Measurements from ENCODE around the gene CACNA2D4. TPM values are rescaled to one million over a fixed set of nuclear protein-coding genes. Genes with fewer than 3 reads are reported as not detected.
A peak's percentile ranks its signal among the peaks of the same experiment; 100 is the strongest.

CACNA2D4 gene
- polyA plus RNA-seq, 3 donors = 2.3 to 3.6 (median 2.5) TPM

DNA sequence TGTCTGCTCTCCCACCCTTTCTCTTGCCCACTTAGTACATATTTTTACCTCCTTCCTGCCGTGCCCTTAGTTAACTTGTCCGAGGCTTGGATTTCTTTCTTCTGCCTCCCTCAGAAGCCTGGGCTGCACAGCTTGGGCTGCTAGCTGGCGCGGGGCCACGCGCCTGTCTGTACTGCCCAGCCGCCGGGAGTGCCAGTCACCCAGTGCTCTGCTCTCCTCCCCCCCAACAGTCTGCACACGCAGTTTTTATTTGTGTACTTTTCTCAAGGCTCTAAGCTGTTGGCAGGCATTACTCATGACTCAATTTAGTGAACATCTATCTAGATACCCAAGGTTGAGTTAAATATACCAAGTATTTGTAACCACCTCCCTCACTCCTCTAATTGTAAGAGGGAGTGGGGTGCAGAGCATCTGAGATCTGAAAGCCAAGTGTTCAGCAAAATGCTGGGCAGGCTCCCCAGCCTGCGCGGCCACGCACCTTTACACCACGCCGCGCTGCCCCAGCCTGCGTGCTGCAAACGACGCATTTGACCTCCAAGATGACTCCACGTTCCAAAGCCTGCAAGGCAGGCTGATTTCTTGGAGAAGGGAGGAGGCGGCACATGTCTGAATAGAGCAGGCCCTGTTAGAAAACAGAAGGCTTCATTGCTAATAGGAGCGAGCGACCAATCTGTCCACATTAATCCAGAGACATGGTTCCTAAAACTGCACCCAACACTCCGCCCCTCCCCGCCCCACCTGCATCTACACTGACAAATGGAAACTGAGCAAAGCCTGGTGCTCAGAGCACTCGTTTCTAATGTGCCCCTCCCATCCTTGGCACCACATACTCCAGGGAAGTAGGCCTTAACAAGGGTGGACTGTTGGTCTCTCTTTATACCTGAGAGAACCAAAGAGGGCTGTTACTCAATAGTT is 18.2 kb upstream of the CACNA2D4 start:
- DNase-seq (ENCODE audit: extremely low read depth in 1 of 11, low read depth in 9 of 11, low spot score in 4 of 11) = no peak

DNA sequence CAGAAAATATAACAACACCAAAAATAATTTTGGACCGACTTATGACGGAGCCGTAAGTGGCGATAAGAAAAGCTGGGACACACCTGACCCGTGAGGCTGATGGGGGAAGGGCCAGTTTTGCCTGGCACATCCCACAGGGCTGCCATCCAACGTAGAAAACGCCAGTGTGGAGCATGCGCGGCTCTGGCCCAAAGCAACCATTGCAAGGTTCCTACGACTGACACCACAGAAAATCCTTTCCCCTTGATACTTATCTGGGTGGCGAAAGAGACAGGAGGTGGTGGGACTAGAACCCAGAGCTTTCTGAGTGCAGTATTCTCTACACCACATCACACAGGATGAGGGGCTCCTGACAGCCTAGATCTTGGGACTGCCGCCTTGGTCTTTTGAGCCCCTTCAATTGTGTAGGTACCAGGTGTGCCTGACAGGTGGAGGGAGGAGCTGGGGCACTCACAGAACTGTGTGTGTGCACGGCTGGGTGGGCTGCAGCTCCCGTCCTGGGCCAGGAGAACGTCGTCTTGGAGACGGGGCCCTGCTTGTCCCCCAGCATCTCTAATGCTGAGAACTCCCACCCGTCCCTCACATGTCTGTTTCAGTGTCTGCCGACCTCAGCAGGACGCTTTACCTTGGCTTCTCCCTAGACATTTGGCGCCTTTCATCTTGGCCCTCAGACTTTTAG is 17.4 kb upstream of the CACNA2D4 start:
- DNase-seq (ENCODE audit: extremely low read depth in 1 of 11, low read depth in 9 of 11, low spot score in 4 of 11) = no peak

DNA sequence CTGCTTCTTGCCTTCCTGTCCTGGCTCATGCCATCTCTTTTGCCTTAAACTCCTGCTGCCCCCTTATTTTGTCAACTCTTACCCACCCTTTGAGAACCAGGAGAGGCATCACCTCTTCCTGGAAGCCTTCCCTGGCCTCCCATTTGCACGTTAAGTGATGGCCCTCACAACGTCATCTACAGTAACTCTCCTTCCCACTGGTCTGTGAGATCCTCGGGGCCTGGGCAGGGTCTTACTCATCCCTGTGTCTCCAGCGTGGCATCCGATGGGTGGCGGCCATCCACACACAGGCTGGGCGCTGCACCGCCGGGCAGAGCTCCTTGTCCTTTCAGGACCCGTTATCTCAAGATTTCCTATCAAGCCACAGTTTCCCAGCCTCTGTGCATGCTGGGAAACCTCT is 16.8 kb upstream of the CACNA2D4 start:
- no peak for DNase-seq (ENCODE audit: extremely low read depth in 1 of 11, low read depth in 9 of 11, low spot score in 4 of 11)

DNA sequence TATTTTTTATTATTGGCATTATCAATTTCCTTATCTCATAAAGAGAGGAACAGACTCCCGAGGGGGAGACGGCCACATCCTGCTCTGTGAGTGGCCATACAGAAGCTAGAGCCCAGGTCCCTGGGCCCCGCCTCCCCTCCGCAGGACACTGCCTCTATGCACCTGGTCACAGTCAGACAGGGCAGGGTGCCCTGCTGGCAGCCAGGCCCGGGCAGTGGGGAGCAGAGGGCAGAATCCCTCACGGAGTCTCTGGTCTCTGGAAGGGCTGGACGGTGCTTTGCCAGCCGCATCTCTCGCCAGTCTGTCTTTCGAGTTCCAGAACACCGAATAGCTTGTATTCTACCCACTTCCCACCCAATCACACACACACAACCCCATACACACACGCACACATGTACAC is 16.4 kb upstream of the CACNA2D4 start:
- no peak for DNase-seq (ENCODE audit: extremely low read depth in 1 of 11, low read depth in 9 of 11, low spot score in 4 of 11)

DNA sequence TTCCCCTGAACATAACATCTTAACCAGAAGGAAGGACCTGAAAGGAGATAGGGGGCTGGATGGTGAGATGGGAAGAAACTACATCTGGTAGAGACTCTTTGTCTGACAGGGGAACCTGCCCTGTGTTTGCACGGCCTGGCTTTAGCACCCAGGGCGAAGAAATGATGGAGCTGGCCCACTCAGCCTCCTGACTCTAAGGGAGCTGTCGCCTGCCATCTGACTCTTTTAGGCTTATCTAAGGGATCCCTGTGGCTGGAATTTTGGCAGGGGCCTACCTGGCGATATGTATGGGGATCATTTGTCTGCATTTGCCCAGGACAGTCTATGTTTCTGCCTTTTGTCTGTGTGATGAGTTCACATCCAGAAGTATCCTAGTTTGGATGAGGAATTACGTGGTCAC is 15.6 kb upstream of the CACNA2D4 start:
- no peak for DNase-seq (ENCODE audit: extremely low read depth in 1 of 11, low read depth in 9 of 11, low spot score in 4 of 11)

DNA sequence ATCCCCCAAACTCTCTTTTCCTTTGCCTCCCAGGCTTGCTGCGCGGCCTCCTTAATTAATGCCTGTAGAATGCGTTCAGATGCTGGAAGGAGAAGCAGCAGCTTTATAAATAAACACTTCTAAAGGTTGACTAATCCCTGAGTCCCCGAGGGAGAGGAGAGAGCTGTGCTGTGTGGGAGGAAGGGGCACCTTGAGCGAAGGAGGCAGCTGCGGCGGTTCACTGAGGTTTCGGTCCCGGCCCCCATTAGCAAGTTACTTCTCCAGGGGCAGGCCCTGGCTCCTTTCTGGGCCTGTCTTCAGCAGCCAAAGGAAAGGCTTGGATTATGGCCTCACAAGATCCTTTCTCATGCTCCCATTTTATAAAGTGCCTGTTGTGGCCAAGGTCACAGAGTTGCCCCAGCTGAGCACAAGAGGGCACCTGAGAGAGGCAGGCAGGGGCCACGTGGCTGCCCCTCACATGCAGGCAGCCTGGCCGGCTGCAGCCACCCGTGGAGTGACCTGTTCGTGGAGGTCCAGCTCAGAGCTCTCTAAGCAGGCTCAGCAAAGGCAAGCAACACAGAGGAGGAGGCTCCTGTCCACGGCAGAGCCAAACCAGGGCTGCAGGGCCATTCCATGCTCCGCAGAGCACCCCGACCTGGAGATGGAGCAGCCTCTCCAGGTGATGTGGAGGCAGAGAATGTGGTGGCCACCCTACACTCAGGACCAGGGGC is 15.0 kb upstream of the CACNA2D4 start:
- peak in 1 of 11 donors; percentile 14 for DNase-seq (ENCODE audit: extremely low read depth in 1 of 11, low read depth in 9 of 11, low spot score in 4 of 11)

DNA sequence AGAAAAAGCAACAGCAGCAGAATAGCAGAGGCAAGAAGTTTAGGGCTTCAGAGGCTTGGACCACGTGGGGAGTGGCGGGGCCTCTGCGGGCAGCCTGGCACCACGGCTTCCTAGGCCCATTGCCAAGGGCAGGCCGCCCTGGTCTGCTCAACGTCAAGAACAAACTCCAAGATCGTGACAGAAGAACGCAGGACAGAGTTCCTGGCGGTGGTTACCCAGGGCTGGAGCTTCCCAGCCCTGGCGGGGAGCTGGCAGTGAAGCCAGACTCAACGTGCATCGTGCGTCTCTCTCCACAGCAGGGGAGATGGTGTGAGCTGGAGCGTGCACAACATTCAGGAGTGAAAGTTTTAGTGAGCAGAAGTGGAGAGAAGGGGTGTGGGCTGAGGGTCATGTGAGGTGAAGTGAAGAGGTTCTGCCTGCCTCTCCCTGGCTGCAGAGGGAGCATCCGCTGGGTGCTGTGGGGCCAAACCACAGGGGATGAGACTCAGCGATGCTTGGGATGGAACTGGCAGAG is 13.9 kb upstream of the CACNA2D4 start:
- DNase-seq (ENCODE audit: extremely low read depth in 1 of 11, low read depth in 9 of 11, low spot score in 4 of 11) = peak in 1 of 11 donors; percentile 31

DNA sequence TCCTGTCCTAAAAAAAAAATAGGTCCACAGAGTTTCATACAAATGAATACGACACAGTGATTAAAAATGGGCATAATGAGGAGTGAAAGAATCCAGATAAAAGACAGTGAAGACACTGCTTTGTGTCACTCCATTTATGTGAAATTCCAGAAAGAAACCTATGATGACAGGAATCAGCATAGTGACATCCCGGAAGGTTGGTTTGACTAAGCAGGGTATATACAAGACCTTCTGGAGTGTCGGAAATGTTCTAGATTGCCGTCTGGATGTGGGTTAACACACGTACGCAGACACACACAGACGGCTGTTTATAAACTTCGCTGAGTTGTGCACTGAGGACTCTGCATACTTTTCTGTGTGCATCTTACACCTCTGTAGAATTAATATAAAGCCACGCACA is 13.2 kb upstream of the CACNA2D4 start:
- no peak for DNase-seq (ENCODE audit: extremely low read depth in 1 of 11, low read depth in 9 of 11, low spot score in 4 of 11)

DNA sequence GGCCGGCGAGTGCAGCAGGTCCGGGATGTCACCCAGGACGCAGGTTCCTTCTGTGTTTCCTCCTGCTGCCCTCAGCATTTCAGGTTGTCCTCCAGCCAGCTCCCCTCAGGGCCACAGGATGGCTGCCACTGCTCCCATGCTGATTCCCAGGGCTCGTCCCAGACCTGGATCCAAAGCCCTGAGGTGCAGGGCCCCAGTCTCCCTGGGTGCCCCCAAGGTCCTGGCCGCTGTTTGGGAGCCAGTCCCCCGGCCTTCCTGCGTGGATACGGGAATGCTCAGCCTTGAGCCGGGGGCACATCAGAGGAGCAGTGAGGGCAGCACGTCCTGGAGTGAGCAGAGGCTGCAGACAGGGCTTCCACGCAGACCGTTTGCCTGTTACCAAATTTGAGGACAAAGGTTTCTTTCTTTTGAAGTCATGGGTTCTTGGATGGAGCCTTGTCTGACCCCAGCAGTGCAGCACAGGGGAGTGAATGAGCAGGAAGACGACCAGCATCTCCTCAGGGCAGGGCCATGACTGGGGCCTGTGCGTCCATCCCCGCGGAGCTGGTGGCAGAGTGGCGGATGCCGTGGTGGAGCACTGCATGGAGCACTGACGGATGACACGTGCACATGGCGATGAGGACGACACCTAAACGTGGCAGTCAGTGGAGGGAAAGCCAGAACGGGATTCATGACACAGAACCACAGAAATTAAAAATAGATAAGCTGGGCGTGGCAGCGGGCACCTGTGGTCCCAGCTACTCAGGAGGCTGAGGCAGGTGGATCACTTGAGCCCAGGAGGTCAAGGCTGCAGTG is 12.5 kb upstream of the CACNA2D4 start:
- no peak for DNase-seq (ENCODE audit: extremely low read depth in 1 of 11, low read depth in 9 of 11, low spot score in 4 of 11)

DNA sequence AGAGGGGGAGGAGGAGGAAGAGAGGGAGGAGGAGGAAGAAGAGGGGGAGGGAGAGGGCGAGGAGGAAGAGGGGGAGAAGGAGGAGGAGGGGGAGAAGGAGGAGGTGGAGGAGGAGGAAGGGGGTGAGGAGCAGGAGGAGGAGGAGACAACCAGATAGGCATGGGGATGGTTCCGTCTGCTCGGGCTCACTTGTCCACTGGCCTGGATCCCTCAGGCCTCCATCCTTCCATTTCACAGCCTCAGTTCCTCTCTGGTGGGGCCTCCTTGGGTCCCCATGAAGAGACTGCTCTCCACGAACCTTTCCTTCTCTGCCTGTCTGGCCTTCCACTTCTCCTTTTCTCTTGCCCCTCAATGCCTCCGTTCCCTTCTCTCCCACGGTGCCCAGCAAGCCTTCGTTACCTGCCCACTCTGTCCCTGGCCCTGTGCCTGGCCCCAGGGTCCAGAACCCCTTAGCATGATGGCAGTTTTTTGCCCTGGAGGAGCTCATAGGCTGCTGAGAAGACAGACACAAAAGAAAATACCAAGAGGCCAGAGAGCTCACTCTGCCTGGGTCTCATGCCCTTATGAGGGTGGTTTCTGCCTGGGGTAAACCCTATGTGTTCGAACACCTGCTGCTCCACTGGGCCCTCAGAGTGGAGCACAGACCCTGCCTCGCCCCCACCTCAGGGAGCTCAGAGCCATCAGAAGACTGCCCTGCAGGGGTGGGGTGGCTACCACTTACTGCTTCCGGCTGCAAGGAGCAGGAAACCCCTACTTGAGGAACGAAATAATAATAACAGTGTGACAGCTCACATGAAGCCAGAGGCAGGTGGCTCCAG is 11.7 kb upstream of the CACNA2D4 start:
- DNase-seq (ENCODE audit: extremely low read depth in 1 of 11, low read depth in 9 of 11, low spot score in 4 of 11) = no peak

DNA sequence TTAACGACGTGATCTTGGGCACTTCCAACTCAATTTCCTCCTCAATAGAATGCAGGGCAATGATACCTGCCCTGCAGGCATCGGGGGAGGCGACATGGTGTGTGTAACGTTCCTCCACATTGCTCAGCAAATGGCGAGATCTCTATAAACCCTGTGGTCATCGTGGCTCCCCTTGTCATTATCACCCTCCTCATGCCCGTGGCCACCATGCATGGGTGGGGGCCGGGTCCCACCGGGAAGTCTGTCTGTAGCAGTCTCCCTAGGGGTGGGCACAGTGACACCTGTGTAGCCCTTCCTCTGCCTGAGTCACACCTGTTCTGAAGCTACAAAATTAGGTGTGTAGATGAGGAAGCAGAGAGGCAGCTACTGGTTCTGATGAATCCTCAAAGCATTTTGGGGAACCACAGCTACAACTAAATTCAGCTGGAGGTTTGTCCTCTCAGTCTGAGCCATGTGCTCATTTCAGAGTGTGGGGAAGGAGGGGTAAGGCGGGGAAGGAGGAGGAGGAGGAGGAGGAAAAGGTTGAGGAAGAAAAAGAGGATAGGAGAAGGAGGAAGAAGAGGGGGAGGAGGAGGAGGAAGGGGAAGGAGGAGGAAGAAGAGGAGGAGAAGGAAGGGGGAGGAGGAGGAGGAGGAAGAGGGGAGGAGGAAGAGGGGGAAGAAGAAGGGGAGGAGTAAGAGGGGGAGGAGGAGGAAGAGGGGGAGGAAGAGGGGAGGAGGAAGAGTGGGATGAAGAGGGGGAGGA is 11.0 kb upstream of the CACNA2D4 start:
- no peak for DNase-seq (ENCODE audit: extremely low read depth in 1 of 11, low read depth in 9 of 11, low spot score in 4 of 11)

DNA sequence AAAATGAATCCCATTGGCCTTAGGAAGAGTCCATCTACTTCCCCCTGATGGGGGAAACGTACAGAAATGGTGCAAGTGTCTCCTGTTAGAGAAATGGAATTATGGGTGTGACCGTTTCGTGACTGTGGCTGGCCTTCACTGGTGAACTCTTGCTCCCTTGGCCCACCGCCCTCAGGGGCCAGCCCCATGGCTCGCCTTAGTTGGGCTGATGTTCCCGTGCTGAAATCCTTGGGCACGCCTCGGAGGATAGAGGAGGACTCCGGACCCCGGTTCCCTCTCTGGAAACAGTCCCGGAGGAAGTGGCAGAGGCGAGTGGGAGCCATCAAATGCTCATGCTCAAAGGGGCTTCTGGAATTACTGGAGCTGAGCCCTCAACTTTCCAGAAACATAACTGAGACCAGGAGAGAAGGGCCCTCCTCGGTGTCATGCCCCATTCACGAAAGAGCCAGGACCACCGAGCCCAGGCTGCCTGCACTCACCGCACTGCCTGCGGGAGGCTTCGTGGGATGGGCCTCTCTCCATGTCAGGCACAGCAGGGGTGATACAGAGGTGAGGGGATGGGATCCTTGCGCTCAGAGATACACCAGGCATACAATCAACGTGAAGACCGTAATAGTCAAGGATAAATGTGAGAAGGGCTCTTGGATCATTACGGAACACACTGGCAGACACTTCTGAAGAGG is 10.1 kb upstream of the CACNA2D4 start:
- no peak for DNase-seq (ENCODE audit: extremely low read depth in 1 of 11, low read depth in 9 of 11, low spot score in 4 of 11)

DNA sequence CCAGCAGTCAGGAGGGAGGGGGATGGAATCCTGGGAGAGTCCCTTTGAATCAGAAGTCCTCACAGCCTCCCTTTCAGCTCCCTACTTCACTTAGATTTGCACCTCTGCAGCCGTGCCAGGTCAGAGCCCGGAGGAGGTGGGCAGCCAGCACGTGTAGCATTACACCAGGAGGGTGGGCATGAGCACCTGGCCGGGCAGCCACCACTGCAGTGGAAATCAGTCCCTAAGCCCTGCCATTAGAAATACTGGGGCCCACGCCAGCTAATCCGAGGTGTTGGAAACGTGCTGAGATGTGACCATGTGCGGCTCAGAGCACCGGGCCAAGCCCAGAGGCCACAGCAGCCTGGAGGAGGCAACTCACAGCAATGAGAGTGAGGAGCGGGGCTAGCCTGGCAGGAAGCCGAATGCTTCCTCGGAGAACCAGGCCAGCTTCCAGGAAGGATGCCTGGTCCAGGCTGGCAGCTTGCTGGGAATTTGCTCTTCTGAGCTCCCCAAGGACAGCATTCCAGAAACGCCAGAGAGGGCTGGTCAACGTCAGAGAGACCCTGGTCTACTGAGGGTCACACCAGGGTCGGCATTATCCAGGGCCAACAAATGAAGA is 9.4 kb upstream of the CACNA2D4 start:
- no peak for DNase-seq (ENCODE audit: extremely low read depth in 1 of 11, low read depth in 9 of 11, low spot score in 4 of 11)

DNA sequence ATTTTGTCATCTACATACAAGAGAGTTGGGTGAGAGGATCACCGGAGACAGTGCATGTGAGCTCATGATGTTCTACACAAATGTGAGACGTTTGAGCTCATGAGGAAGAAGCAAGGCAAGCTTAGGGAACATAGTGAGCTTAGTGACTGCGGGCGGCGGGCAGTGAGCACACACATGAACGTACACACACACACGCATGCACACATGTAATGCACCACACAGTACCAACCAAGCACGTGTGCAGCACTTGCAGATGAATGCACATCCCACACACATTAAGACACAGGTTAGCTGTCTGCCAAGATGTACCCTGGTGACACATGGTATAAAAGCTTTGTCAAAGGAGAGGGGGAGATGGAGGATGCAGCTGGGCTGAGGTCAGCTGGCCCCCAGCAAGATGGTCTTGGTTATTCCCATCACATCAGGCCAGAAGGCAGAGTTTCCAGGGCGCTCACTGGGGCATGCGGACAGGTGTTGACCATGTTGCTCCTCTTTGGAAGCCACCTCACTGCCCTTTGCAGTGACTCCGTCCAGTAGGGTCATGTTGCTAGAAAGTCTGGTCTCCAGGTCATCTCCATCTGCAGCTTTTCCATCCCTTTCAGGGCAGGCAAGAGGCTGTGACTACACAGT is 8.7 kb upstream of the CACNA2D4 start:
- no peak for DNase-seq (ENCODE audit: extremely low read depth in 1 of 11, low read depth in 9 of 11, low spot score in 4 of 11)

DNA sequence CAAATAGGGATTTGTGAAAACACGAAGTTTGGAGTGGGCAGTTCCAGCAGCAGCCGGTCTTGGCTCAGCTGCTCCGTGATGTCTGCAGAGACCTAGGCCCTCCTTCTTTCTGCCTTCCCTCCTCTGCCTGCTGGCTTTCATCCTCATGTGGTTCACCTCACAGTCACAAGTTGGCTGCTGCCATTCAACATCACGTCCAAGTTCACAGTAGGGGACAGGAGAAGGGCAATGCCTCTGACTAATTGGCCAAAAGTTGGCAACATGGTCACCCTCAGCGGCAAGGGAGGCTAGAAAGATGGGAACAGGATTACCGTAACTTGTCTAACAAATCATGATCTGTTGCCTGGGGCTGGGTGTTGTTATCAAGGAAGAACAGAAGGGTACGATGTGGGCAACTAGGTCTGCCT is 7.8 kb upstream of the CACNA2D4 start:
- no peak for DNase-seq (ENCODE audit: extremely low read depth in 1 of 11, low read depth in 9 of 11, low spot score in 4 of 11)

DNA sequence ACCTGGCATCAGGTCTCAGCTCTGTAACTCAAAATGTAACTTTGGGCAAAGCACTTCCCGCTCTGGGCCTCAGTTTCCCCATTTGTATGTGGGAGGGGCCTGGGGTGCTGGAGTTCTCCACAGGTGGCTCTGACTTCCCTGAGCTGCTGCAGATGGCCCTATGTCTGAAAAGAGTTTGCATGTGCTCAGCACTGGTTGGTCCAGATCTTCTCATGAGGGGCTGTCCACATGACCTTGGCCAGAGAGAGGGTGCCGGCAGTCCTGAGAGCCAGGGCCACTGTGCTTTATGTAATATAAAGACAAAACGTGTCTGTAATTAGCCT is 7.2 kb upstream of the CACNA2D4 start:
- no peak for DNase-seq (ENCODE audit: extremely low read depth in 1 of 11, low read depth in 9 of 11, low spot score in 4 of 11)

Measured in renal cortex interstitium (tissue), 11 donors.